ENCODE measurements around the gene SLC18A2. TPM values are rescaled to one million over a fixed set of nuclear protein-coding genes. Genes with fewer than 3 reads are reported as not detected.

Gene SLC18A2
- total RNA-seq, 5 donors from 2014 or later (not counting 1 experiment from before 2014, with no cell fraction given): 0.18 to 2.9 (median 1.0) TPM

DNA sequence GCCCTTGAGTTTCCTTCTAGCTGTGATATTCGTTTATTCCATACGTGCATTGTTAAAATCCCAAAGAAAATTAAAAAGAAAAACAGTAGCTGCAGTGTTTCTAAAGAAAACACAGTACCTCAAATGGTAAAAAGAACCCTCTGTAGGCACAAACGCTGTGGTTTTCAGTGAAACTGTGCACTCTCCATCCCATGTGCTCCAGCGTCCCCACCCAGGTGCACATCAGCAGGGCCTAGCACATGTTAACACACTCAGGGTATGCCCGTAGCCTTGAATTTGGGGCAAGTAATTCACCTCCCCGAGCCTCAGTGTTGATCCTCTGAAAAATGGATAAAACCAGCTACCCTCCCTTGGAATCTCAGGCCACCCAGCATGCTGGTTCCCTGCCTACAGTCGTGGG, 9.5 kb downstream of the SLC18A2 start:
- ATAC-seq (replicated peaks in 1 of 4) (no peak), DNase-seq (no peak)
- Histone ChIP-seq H3K36me3 (ENCODE audit: control insufficient read depth in 2 of 2, extremely low read depth in 1 of 2, insufficient read depth in 1 of 2, low read length in 1 of 2) (peaks cover 0 to 5% of the 10 kb centered on the region in 2 donors), H3K4me3 (ENCODE audit: control insufficient read depth in 1 of 2, extremely low read depth in 1 of 2, low read length in 1 of 2) (no peak overlapping the region), H3K27ac (ENCODE audit: low read length) (no peak overlapping the region), H3K4me1 (ENCODE audit: control insufficient read depth in 1 of 2, extremely low read depth in 1 of 2, insufficient read depth in 2 of 2, low read length in 2 of 2) (peaks cover 9 to 34% of the 10 kb centered on the region in 2 experiments), H3K27me3 (replicated peaks in 1 of 2; ENCODE audit: control insufficient read depth in 2 of 2, extremely low read depth in 1 of 2, insufficient read depth in 2 of 2, low read length in 1 of 2) (peaks cover 0 to 31% of the 10 kb centered on the region in 2 experiments), H3K9me3 (no peaks in the 10 kb centered on the region)
- Mint-ChIP-seq H3K4me3 (no peak overlapping the region), H3K27me3 (peaks cover 19 to 33% of the 10 kb centered on the region in 2 donors), H3K36me3 (no peaks in the 10 kb centered on the region), H3K9me3 (no peaks in the 10 kb centered on the region), H3K4me1 (peaks cover 8 to 19% (median 17%) of the 10 kb centered on the region in 3 donors), H3K27ac (no peak overlapping the region)
- WGBS (ENCODE audit: insufficient coverage): 18% methylated on average over 5 of the region's 7 CpGs
- POLR2A ChIA-PET: no interaction called here
- CTCF ChIA-PET: no interaction called here

DNA sequence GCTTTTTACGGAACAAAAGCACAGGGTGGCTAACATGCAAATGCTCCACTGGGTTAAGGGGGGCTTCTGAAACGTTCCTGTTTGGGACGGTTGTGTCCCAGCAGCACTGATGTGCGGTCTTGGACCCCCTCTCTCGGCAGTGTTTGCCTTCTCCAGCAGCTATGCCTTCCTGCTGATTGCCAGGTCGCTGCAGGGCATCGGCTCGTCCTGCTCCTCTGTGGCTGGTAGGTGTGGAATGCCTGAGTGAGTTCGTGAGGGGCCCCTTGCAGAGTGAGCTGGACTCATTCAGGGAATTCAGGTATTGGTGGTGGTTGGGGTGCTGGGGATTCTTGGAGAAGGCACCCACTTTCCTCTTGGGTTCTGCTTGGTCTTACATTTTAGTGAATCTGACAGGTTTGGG, 13.0 kb downstream of the SLC18A2 start:
- no peaks in the 10 kb centered on the region for H3K9me3 Mint-ChIP-seq
- H3K27ac Mint-ChIP-seq: no peak overlapping the region
- H3K27me3 Mint-ChIP-seq: peaks cover 12 to 29% of the 10 kb centered on the region in 2 donors
- Histone ChIP-seq H3K9me3 (no peaks in the 10 kb centered on the region), H3K27ac (ENCODE audit: low read length) (no peak overlapping the region), H3K36me3 (ENCODE audit: control insufficient read depth in 2 of 2, extremely low read depth in 1 of 2, insufficient read depth in 1 of 2, low read length in 1 of 2) (peaks cover 0 to 13% of the 10 kb centered on the region in 2 donors), H3K4me3 (ENCODE audit: control insufficient read depth in 1 of 2, extremely low read depth in 1 of 2, low read length in 1 of 2) (no peak overlapping the region), H3K4me1 (ENCODE audit: control insufficient read depth in 1 of 2, extremely low read depth in 1 of 2, insufficient read depth in 2 of 2, low read length in 2 of 2) (peaks cover 4 to 17% of the 10 kb centered on the region in 2 experiments), H3K27me3 (replicated peaks in 1 of 2; ENCODE audit: control insufficient read depth in 2 of 2, extremely low read depth in 1 of 2, insufficient read depth in 2 of 2, low read length in 1 of 2) (peaks cover 0 to 35% of the 10 kb centered on the region in 2 experiments)
- CTCF ChIA-PET: no interaction called here
- DNase-seq (no peak), ATAC-seq (replicated peaks in 1 of 4) (no peak)
- H3K4me1 Mint-ChIP-seq: peaks cover 3 to 6% (median 6%) of the 10 kb centered on the region in 3 donors
- POLR2A ChIA-PET: no interaction called here
- no peak overlapping the region for H3K4me3 Mint-ChIP-seq
- H3K36me3 Mint-ChIP-seq: no peaks in the 10 kb centered on the region
- WGBS (ENCODE audit: insufficient coverage): 89% methylated on average over 9 of the region's 9 CpGs

DNA sequence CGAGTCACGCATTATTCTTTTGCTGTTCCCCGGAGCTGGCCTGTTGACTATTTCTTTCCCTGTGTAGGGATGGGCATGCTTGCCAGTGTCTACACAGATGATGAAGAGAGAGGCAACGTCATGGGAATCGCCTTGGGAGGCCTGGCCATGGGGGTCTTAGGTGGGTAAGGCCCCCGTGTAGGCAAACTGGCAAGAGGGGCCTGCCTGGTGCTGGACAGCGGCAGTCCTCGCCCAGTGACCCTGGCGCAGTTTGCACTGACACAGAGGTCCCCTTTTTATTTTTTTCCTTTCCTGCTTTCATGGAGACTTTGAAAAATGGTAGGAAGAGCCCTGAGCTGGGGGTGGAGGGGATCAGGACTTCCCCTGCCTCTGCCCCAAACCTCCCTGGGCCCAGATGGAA, 13.4 kb downstream of the SLC18A2 start:
- ChIA-PET POLR2A (no interaction called here), CTCF (no interaction called here)
- H3K4me1 ChIP-seq (ENCODE audit: control insufficient read depth in 1 of 2, extremely low read depth in 1 of 2, insufficient read depth in 2 of 2, low read length in 2 of 2): peaks cover 5 to 19% of the 10 kb centered on the region in 2 experiments
- no peaks in the 10 kb centered on the region for H3K9me3 ChIP-seq
- H3K4me3 ChIP-seq (ENCODE audit: control insufficient read depth in 1 of 2, extremely low read depth in 1 of 2, low read length in 1 of 2): no peak overlapping the region
- WGBS (ENCODE audit: insufficient coverage): 55% methylated on average over 6 of the region's 9 CpGs
- Mint-ChIP-seq H3K4me3 (no peak overlapping the region), H3K27me3 (peaks cover 13 to 30% of the 10 kb centered on the region in 2 donors), H3K27ac (no peak overlapping the region), H3K9me3 (no peaks in the 10 kb centered on the region), H3K4me1 (peaks cover 3% of the 10 kb centered on the region in 3 donors), H3K36me3 (no peaks in the 10 kb centered on the region)
- DNase-seq: no peak
- no peak overlapping the region for H3K27ac ChIP-seq (ENCODE audit: low read length)
- peaks cover 0 to 34% of the 10 kb centered on the region in 2 experiments for H3K27me3 ChIP-seq (replicated peaks in 1 of 2; ENCODE audit: control insufficient read depth in 2 of 2, extremely low read depth in 1 of 2, insufficient read depth in 2 of 2, low read length in 1 of 2)
- no peak for ATAC-seq (replicated peaks in 1 of 4)
- H3K36me3 ChIP-seq (ENCODE audit: control insufficient read depth in 2 of 2, extremely low read depth in 1 of 2, insufficient read depth in 1 of 2, low read length in 1 of 2): peaks cover 0 to 13% of the 10 kb centered on the region in 2 donors

- no peaks in the 10 kb centered on the region for H3K9me3 Mint-ChIP-seq
- no peaks in the 10 kb centered on the region for H3K36me3 Mint-ChIP-seq
These were observed 14.1 kb downstream of the SLC18A2 start for GRCh38 chr10:117254774-117255735.

GRCh38 chr10:117255835-117256460, 15.0 kb downstream of the SLC18A2 start:
- ATAC-seq (replicated peaks in 1 of 4) (no peak), DNase-seq (no peak)
- Histone ChIP-seq H3K4me1 (ENCODE audit: control insufficient read depth in 1 of 2, extremely low read depth in 1 of 2, insufficient read depth in 2 of 2, low read length in 2 of 2) (peaks cover 4 to 22% of the 10 kb centered on the region in 2 experiments), H3K36me3 (ENCODE audit: control insufficient read depth in 2 of 2, extremely low read depth in 1 of 2, insufficient read depth in 1 of 2, low read length in 1 of 2) (peaks cover 0 to 13% of the 10 kb centered on the region in 2 donors), H3K27ac (ENCODE audit: low read length) (no peak overlapping the region), H3K4me3 (ENCODE audit: control insufficient read depth in 1 of 2, extremely low read depth in 1 of 2, low read length in 1 of 2) (no peak overlapping the region), H3K27me3 (replicated peaks in 1 of 2; ENCODE audit: control insufficient read depth in 2 of 2, extremely low read depth in 1 of 2, insufficient read depth in 2 of 2, low read length in 1 of 2) (peaks cover 0 to 32% of the 10 kb centered on the region in 2 experiments), H3K9me3 (no peaks in the 10 kb centered on the region)
- CTCF ChIA-PET: no interaction called here
- Mint-ChIP-seq H3K36me3 (no peaks in the 10 kb centered on the region), H3K27me3 (peaks cover 23 to 42% of the 10 kb centered on the region in 2 donors), H3K9me3 (no peaks in the 10 kb centered on the region), H3K4me1 (peaks cover 2 to 13% (median 9%) of the 10 kb centered on the region in 3 donors), H3K27ac (no peak overlapping the region), H3K4me3 (no peak overlapping the region)
- WGBS (ENCODE audit: insufficient coverage): 93% methylated on average over 9 of the region's 9 CpGs
- POLR2A ChIA-PET: no interaction called here

More at GRCh38 chr10:117254774-117255735, 14.1 kb downstream of the SLC18A2 start:
- peaks cover 2 to 9% (median 6%) of the 10 kb centered on the region in 3 donors for H3K4me1 Mint-ChIP-seq
- H3K27ac Mint-ChIP-seq: no peak overlapping the region
- peaks cover 5 to 18% of the 10 kb centered on the region in 2 experiments for H3K4me1 ChIP-seq (ENCODE audit: control insufficient read depth in 1 of 2, extremely low read depth in 1 of 2, insufficient read depth in 2 of 2, low read length in 2 of 2)
- H3K27me3 ChIP-seq (replicated peaks in 1 of 2; ENCODE audit: control insufficient read depth in 2 of 2, extremely low read depth in 1 of 2, insufficient read depth in 2 of 2, low read length in 1 of 2): peaks cover 0 to 35% of the 10 kb centered on the region in 2 experiments
- H3K27me3 Mint-ChIP-seq: peaks cover 19 to 36% of the 10 kb centered on the region in 2 donors
- H3K4me3 ChIP-seq (ENCODE audit: control insufficient read depth in 1 of 2, extremely low read depth in 1 of 2, low read length in 1 of 2): no peak overlapping the region
- H3K4me3 Mint-ChIP-seq: no peak overlapping the region
- DNase-seq (no peak), ATAC-seq (replicated peaks in 1 of 4) (no peak)
- CTCF ChIA-PET: no interaction called here
- H3K9me3 ChIP-seq: no peaks in the 10 kb centered on the region
- POLR2A ChIA-PET: no interaction called here
- H3K27ac ChIP-seq (ENCODE audit: low read length): no peak overlapping the region
- H3K36me3 ChIP-seq (ENCODE audit: control insufficient read depth in 2 of 2, extremely low read depth in 1 of 2, insufficient read depth in 1 of 2, low read length in 1 of 2): peaks cover 0 to 13% of the 10 kb centered on the region in 2 donors
- 83% methylated on average over 22 of the region's 26 CpGs for WGBS (ENCODE audit: insufficient coverage)

DNA sequence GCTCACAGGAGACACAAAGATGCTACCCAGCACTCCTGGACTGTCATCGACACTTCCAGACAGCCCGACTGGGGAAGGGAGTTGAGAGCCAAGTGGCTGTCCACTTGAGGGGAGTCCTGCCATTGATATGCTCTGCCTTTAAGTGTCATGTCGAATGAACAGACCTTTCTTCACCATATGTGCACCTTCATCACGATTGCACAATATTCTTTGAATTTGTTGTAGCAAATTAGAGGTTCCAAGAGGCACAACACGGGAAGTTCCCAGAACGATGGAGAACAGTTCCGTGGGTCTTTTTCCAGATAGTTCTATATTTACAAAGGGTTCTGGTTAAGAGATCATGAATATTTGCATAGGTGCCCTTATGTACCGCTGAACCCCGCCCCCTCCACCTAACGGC, 16.0 kb downstream of the SLC18A2 start:
- Mint-ChIP-seq H3K36me3 (no peaks in the 10 kb centered on the region), H3K9me3 (no peaks in the 10 kb centered on the region), H3K27me3 (peaks cover 25 to 41% of the 10 kb centered on the region in 2 donors), H3K4me3 (no peak overlapping the region), H3K27ac (no peak overlapping the region), H3K4me1 (peaks cover 2 to 13% (median 9%) of the 10 kb centered on the region in 3 donors)
- CTCF ChIA-PET: no interaction called here
- Histone ChIP-seq H3K27me3 (replicated peaks in 1 of 2; ENCODE audit: control insufficient read depth in 2 of 2, extremely low read depth in 1 of 2, insufficient read depth in 2 of 2, low read length in 1 of 2) (peaks cover 0 to 38% of the 10 kb centered on the region in 2 experiments), H3K4me3 (ENCODE audit: control insufficient read depth in 1 of 2, extremely low read depth in 1 of 2, low read length in 1 of 2) (no peak overlapping the region), H3K36me3 (ENCODE audit: control insufficient read depth in 2 of 2, extremely low read depth in 1 of 2, insufficient read depth in 1 of 2, low read length in 1 of 2) (peaks cover 0 to 13% of the 10 kb centered on the region in 2 donors), H3K27ac (ENCODE audit: low read length) (no peak overlapping the region), H3K4me1 (ENCODE audit: control insufficient read depth in 1 of 2, extremely low read depth in 1 of 2, insufficient read depth in 2 of 2, low read length in 2 of 2) (peaks cover 4 to 22% of the 10 kb centered on the region in 2 experiments), H3K9me3 (no peaks in the 10 kb centered on the region)
- POLR2A ChIA-PET: no interaction called here
- WGBS (ENCODE audit: insufficient coverage): 86% methylated on average over 1 of the region's 10 CpGs
- ATAC-seq (replicated peaks in 1 of 4) (no peak), DNase-seq (no peak)
